NB4 (cell line): ENCODE measurements around the gene EVA1C.

Experiments
- DNase-seq: peaks from one replicate; pipeline ENCODE4 v3.0.0; 2010; ENCODE audit warnings: low read depth
- H3K4me3 ChIP-seq: one replicate; pipeline ENCODE4 v1.5.1; 2011; ENCODE audit warnings: mild to moderate bottlenecking, low read depth, low read length, moderate library complexity
- CTCF ChIP-seq: IDR thresholded peaks from one replicate; pipeline ENCODE4 v1.5.1; 2012; ENCODE audit warnings: low read depth, low read length
- MAX ChIP-seq: IDR thresholded peaks from 2 replicates; pipeline ENCODE4 v1.6.1; 2011; ENCODE audit warnings: low read depth, low read length
- MYC ChIP-seq: IDR thresholded peaks from 2 replicates; pipeline ENCODE4 v1.6.1; 2011; ENCODE audit warnings: low read depth, low read length
- POLR2A ChIP-seq: IDR thresholded peaks from 2 replicates; pipeline ENCODE4 v1.6.1; 2011; ENCODE audit warnings: mild to moderate bottlenecking; ENCODE audit not compliant: insufficient read length; ENCODE audit errors: extremely low read depth

EVA1C gene

GRCh38 chr21:32472890-32473765, 60.6 kb downstream of the EVA1C start:
- no peak for TF ChIP-seq POLR2A
- TF ChIP-seq CTCF = no peak
- TF ChIP-seq MYC = no peak
- no peak for TF ChIP-seq MAX
- no peak overlapping the region for H3K4me3 ChIP-seq

GRCh38 chr21:32474179-32475059, 61.9 kb downstream of the EVA1C start:
- H3K4me3 ChIP-seq = no peak overlapping the region
- DNase-seq = no peak
- TF ChIP-seq MYC = no peak
- TF ChIP-seq MAX = no peak
- TF ChIP-seq POLR2A = no peak
- TF ChIP-seq CTCF = no peak

More at GRCh38 chr21:32472890-32473765, 60.6 kb downstream of the EVA1C start:
- DNase-seq = no peak

- DNase-seq = no peak
- H3K4me3 ChIP-seq = no peak overlapping the region
- no peak for TF ChIP-seq CTCF
- no peak for TF ChIP-seq MAX
- no peak for TF ChIP-seq POLR2A
- no peak for TF ChIP-seq MYC
Observed at GRCh38 chr21:32475162-32475812, 62.8 kb downstream of the EVA1C start.

- no peak overlapping the region for H3K4me3 ChIP-seq
- no peak for DNase-seq
- TF ChIP-seq CTCF (no peak), POLR2A (no peak), MAX (no peak), MYC (no peak)
Observed at GRCh38 chr21:32476661-32477423, 64.3 kb downstream of the EVA1C start.

GRCh38 chr21:32477424-32477745, 64.9 kb downstream of the EVA1C start:
- TF ChIP-seq POLR2A = no peak
- no peak for TF ChIP-seq MYC
- TF ChIP-seq MAX = no peak
- no peak for TF ChIP-seq CTCF
- H3K4me3 ChIP-seq = no peak overlapping the region
- DNase-seq = peak; percentile 47
